Measurements from ENCODE around the gene SPI1.

GRCh38 chr11:47338396-47339241, 39.7 kb downstream of the SPI1 start:
- TF ChIP-seq, protein P1, sequence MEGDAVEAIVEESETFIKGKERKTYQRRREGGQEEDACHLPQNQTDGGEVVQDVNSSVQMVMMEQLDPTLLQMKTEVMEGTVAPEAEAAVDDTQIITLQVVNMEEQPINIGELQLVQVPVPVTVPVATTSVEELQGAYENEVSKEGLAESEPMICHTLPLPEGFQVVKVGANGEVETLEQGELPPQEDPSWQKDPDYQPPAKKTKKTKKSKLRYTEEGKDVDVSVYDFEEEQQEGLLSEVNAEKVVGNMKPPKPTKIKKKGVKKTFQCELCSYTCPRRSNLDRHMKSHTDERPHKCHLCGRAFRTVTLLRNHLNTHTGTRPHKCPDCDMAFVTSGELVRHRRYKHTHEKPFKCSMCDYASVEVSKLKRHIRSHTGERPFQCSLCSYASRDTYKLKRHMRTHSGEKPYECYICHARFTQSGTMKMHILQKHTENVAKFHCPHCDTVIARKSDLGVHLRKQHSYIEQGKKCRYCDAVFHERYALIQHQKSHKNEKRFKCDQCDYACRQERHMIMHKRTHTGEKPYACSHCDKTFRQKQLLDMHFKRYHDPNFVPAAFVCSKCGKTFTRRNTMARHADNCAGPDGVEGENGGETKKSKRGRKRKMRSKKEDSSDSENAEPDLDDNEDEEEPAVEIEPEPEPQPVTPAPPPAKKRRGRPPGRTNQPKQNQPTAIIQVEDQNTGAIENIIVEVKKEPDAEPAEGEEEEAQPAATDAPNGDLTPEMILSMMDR (IDR thresholded peaks at IDR 0.05): no peak
- no peak for TF ChIP-seq POLR2AphosphoS5 (IDR thresholded peaks at IDR 0.05)
- no peak for TF ChIP-seq POLR2A (IDR thresholded peaks at IDR 0.05)
